Upper lobe of right lung (tissue), 1 donor: ENCODE data around the gene SLC38A8. TPM values are rescaled to one million over a fixed set of nuclear protein-coding genes. Genes with fewer than 3 reads are reported as not detected.

Source experiments
- ATAC-seq: fragments of 200-7000 bp; cut with Tn5 transposase; one replicate; pipeline ENCODE4 v1.9.1; 2020; ENCODE audit warnings: mild to moderate bottlenecking, moderate library complexity
- DNase-seq: peaks from one replicate; pipeline ENCODE4 v3.0.0-alpha.2; 2020
- H3K27ac ChIP-seq: fragments of 200-600 bp; one replicate; pipeline ENCODE4 v1.8.0; 2022
- H3K27me3 ChIP-seq: fragments of 200-600 bp; one replicate; pipeline ENCODE4 v1.8.0; 2022; ENCODE audit warnings: mild to moderate bottlenecking
- H3K36me3 ChIP-seq: fragments of 200-600 bp; one replicate; pipeline ENCODE4 v1.8.0; 2022
- H3K4me1 ChIP-seq: fragments of 200-600 bp; one replicate; pipeline ENCODE4 v1.8.0; 2022
- H3K4me3 ChIP-seq: fragments of 200-600 bp; one replicate; pipeline ENCODE4 v1.8.0; 2022; ENCODE audit warnings: mild to moderate bottlenecking
- H3K9me3 ChIP-seq: fragments of 200-600 bp; one replicate; pipeline ENCODE4 v1.8.0; 2022
- intact Hi-C: fragments of 100-400 bp; cut with DNase I; formaldehyde crosslinking; loops from one replicate; pipeline ENCODE4 v1.11.0; 2022
- total RNA-seq: library from RNA; stranded (reverse); fragmentation: NEBNext Ultra II Directional; extraction: Animal tissue kit (Norgen Biotek cat#: 25700); gene quantifications from one replicate; pipeline ENCODE4 v1.2.1, GENCODE V29; 2021
- TF ChIP-seq, protein P1 (sequence below): fragments of 200-600 bp; IDR thresholded peaks from one replicate; pipeline ENCODE4 v1.8.0; 2022; ENCODE audit warnings: antibody characterized with exemption
- donor health status: DM: no; HTN: yes; CAD: no; lungs with severe emphysema.

SLC38A8 gene
- total RNA-seq, 1 donor from 2014 or later = not detected

DNA sequence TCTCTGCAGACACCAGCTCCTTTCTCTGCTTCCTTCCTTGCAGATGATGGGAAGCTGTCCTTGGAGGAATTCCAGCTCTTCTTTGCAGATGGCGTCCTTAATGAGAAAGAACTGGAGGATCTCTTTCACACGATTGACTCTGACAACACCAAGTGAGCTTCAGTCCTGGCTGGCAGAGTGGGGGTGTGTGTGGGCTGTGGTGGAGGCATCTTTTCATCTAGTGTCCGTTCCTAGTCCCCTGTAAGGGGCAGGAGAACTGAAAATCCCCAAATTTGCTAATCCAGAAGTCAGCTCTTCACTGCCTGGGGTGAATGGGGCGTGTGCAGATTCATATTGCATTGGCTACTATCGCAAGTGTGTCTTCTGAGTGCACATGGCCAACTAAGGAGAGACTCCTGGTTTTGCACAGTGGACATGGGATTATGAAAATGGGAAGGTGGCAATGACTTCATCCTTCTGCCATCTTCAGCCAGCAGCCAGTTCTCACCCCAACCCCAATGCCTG lies 64.1 kb downstream of the SLC38A8 start:
- Histone ChIP-seq H3K9me3 (no peaks in the 10 kb centered on the region), H3K27ac (no peak overlapping the region), H3K4me1 (no peaks in the 10 kb centered on the region), H3K36me3 (no peaks in the 10 kb centered on the region), H3K4me3 (no peak overlapping the region), H3K27me3 (no peaks in the 10 kb centered on the region)
- intact Hi-C loops = no loop called here
- DNase-seq (no peak), ATAC-seq (no peak)
- TF ChIP-seq, protein P1, sequence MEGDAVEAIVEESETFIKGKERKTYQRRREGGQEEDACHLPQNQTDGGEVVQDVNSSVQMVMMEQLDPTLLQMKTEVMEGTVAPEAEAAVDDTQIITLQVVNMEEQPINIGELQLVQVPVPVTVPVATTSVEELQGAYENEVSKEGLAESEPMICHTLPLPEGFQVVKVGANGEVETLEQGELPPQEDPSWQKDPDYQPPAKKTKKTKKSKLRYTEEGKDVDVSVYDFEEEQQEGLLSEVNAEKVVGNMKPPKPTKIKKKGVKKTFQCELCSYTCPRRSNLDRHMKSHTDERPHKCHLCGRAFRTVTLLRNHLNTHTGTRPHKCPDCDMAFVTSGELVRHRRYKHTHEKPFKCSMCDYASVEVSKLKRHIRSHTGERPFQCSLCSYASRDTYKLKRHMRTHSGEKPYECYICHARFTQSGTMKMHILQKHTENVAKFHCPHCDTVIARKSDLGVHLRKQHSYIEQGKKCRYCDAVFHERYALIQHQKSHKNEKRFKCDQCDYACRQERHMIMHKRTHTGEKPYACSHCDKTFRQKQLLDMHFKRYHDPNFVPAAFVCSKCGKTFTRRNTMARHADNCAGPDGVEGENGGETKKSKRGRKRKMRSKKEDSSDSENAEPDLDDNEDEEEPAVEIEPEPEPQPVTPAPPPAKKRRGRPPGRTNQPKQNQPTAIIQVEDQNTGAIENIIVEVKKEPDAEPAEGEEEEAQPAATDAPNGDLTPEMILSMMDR = no peak

GRCh38 chr16:83977056-83977815 lies 65.4 kb downstream of the SLC38A8 start:
- ATAC-seq (no peak), DNase-seq (no peak)
- H3K36me3 ChIP-seq = no peaks in the 10 kb centered on the region
- no peak overlapping the region for H3K27ac ChIP-seq
- H3K27me3 ChIP-seq = no peaks in the 10 kb centered on the region
- TF ChIP-seq, protein P1 = no peak
- intact Hi-C loops = no loop called here
- H3K9me3 ChIP-seq = no peaks in the 10 kb centered on the region
- no peaks in the 10 kb centered on the region for H3K4me1 ChIP-seq
- H3K4me3 ChIP-seq = no peak overlapping the region

- no peaks in the 10 kb centered on the region for H3K4me1 ChIP-seq
- H3K9me3 ChIP-seq = no peaks in the 10 kb centered on the region
- DNase-seq (no peak), ATAC-seq (no peak)
- no peak overlapping the region for H3K4me3 ChIP-seq
- H3K27me3 ChIP-seq = no peaks in the 10 kb centered on the region
- intact Hi-C loops = no loop called here
- H3K27ac ChIP-seq = no peak overlapping the region
- no peaks in the 10 kb centered on the region for H3K36me3 ChIP-seq
- TF ChIP-seq, protein P1 = no peak
Measured at GRCh38 chr16:83975590-83976260, 66.9 kb downstream of the SLC38A8 start.

DNA sequence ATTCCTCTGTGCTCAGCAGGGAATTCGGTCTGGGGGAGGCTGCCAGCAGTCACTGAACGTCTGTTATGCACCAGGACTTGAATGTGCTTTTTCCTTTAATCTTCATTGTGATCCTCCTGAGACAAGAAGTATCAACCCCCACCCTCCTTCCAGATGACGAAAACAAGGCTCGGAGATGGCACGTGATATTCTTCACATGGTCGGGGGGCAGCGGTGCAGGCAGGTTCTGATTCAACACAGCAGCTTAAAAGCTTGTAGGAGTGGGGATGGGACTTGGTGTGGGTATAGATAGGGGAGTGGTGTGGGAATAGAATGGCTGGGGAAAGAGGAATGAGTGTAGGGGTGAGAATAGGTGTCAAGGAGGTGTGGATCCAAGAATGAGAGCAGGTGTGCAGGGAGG lies 68.1 kb downstream of the SLC38A8 start:
- no peaks in the 10 kb centered on the region for H3K36me3 ChIP-seq
- peaks cover 7% of the 10 kb centered on the region for H3K27me3 ChIP-seq
- ATAC-seq (no peak), DNase-seq (no peak)
- no peaks in the 10 kb centered on the region for H3K9me3 ChIP-seq
- intact Hi-C loops = no loop called here
- H3K4me1 ChIP-seq = no peaks in the 10 kb centered on the region
- TF ChIP-seq, protein P1 = no peak
- H3K4me3 ChIP-seq = no peak overlapping the region
- no peak overlapping the region for H3K27ac ChIP-seq

DNA sequence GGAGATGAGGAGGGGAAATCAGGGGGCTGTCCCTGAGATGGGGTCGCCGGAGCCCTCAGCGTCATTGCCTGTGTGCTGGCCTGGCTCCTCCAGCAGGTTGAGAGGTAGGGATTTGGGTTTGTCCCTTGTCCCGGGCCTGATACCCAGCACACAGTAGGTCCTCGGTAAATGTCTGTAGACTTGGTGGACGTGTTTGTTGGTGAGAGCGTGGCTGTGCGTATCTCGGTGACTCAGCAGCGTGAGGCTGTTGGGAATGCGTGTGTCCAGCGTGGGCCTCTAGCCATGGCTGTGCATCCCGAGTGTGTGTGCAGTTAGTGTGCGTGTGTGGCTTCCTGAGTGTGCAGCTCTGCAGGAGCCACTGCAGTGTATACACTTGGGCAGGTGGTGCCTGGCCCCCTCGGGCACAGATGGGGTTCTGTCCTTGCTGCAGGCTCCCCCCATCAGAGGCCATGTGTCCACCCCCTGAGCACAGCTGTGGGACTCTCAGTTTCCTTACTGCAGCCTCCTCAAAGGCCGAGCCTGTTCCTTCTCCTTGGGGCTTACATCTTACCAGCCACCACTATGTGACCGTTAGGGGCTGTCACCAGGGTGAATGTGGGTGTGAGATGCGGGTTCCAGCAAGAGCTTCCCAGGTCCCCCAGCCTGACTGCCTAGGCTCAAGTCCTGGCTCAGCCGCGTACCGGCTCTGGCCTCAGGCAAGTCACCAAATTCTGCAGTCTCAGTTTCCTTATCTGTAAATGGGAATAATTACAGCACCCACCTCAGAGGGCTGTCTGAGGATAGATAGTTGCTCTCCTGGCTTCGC lies 68.8 kb downstream of the SLC38A8 start:
- no peak for DNase-seq
- peaks cover 14% of the 10 kb centered on the region for H3K27me3 ChIP-seq
- intact Hi-C loops = no loop called here
- no peak overlapping the region for H3K27ac ChIP-seq
- no peaks in the 10 kb centered on the region for H3K4me1 ChIP-seq
- H3K36me3 ChIP-seq = no peaks in the 10 kb centered on the region
- H3K9me3 ChIP-seq = no peaks in the 10 kb centered on the region
- ATAC-seq = no peak
- no peak overlapping the region for H3K4me3 ChIP-seq
- TF ChIP-seq, protein P1 = no peak
